ENCODE results near the gene TTYH1.

Gene TTYH1

GRCh38 chr19:54415901-54416673 lies 823 bp downstream of the TTYH1 start:
- Histone ChIP-seq H3K4me1 (no peaks in the 10 kb centered on the region), H3K36me3 (no peaks in the 10 kb centered on the region), H3K27me3 (peaks cover 39% of the 10 kb centered on the region), H3K4me3 (ENCODE audit: low read depth, low read length) (no peak overlapping the region), H3K9me3 (no peaks in the 10 kb centered on the region)
- TF ChIP-seq CTCF (IDR thresholded peaks at IDR 0.05; ENCODE audit: low read depth, low read length), result no peak
- DNase-seq, result no peak

- no peak for TF ChIP-seq CTCF (IDR thresholded peaks at IDR 0.05; ENCODE audit: low read depth, low read length)
Measured at GRCh38 chr19:54416695-54417491, 1.6 kb downstream of the TTYH1 start.

DNA sequence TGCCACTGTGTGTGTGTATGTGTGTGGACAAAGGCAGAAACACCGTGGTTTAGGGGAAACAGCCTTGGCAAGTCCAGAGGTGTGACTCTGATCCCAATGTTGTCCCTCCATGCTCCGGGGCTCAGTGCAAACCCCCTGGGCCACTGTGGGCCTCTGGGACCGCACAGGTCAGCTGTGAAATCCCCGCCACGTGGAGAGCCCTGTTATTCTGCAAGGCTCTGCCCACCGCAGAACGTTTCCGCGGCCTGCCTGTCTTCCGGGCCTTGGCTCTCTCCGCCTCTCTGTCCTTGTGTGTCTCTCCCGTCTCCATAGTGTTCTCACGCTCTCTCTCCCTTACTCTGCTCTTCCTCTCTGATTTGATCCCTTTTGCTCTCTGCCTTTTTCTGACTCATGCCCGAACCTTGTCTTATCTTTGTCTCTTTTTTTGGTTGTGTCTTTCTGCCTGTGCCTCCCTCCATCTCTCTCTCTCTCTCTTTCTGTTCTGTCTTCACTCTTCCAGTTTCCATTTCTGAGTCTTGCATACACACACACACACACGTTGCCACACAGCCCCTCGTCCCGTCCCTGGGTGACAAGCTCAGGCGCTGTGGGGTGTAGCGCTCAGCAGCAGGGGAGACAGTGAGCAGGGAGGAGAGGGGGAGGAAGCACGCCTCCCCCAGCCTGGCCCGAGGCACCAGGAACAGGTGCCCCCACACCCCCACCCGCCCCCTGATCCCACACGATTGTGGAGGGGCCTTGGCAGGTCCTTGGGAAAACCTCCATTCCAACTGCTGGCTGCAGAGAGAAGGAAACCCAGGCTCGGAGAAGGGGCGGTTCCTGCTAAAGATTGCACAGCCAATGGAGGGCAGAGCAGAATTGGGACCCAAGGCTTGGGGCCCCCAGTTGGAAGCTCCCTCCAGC lies 3.0 kb downstream of the TTYH1 start:
- no peak for TF ChIP-seq CTCF (IDR thresholded peaks at IDR 0.05; ENCODE audit: low read depth, low read length)
- Histone ChIP-seq H3K36me3 (no peaks in the 10 kb centered on the region), H3K4me1 (no peaks in the 10 kb centered on the region), H3K9me3 (no peaks in the 10 kb centered on the region), H3K4me3 (ENCODE audit: low read depth, low read length) (no peak overlapping the region), H3K27me3 (peaks cover 50% of the 10 kb centered on the region)
- DNase-seq, result no peak

More at GRCh38 chr19:54416695-54417491, 1.6 kb downstream of the TTYH1 start:
- no peaks in the 10 kb centered on the region for H3K4me1 ChIP-seq
- H3K4me3 ChIP-seq (ENCODE audit: low read depth, low read length), result no peak overlapping the region
- H3K36me3 ChIP-seq, result no peaks in the 10 kb centered on the region
- no peaks in the 10 kb centered on the region for H3K9me3 ChIP-seq
- peaks cover 45% of the 10 kb centered on the region for H3K27me3 ChIP-seq
- no peak for DNase-seq

GRCh38 chr19:54418930-54419800 lies 3.9 kb downstream of the TTYH1 start:
- H3K27me3 ChIP-seq, result peaks cover 56% of the 10 kb centered on the region
- no peak for DNase-seq
- no peaks in the 10 kb centered on the region for H3K4me1 ChIP-seq

More at GRCh38 chr19:54418930-54419800, 3.9 kb downstream of the TTYH1 start:
- H3K9me3 ChIP-seq, result no peaks in the 10 kb centered on the region
- no peak overlapping the region for H3K4me3 ChIP-seq (ENCODE audit: low read depth, low read length)
- no peaks in the 10 kb centered on the region for H3K36me3 ChIP-seq
- no peak for TF ChIP-seq CTCF (IDR thresholded peaks at IDR 0.05; ENCODE audit: low read depth, low read length)

Data from BE2C (cell line).